ENCODE results near the gene MAK. TPM values are rescaled to one million over a fixed set of nuclear protein-coding genes. Genes with fewer than 3 reads are reported as not detected.

The MAK gene
- total and polyA plus RNA-seq, 2 experiments from 2014 or later: 0.35 to 1.6 TPM

- TF ChIP-seq, protein P1, sequence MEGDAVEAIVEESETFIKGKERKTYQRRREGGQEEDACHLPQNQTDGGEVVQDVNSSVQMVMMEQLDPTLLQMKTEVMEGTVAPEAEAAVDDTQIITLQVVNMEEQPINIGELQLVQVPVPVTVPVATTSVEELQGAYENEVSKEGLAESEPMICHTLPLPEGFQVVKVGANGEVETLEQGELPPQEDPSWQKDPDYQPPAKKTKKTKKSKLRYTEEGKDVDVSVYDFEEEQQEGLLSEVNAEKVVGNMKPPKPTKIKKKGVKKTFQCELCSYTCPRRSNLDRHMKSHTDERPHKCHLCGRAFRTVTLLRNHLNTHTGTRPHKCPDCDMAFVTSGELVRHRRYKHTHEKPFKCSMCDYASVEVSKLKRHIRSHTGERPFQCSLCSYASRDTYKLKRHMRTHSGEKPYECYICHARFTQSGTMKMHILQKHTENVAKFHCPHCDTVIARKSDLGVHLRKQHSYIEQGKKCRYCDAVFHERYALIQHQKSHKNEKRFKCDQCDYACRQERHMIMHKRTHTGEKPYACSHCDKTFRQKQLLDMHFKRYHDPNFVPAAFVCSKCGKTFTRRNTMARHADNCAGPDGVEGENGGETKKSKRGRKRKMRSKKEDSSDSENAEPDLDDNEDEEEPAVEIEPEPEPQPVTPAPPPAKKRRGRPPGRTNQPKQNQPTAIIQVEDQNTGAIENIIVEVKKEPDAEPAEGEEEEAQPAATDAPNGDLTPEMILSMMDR (conservative IDR thresholded peaks at IDR 0.05; ENCODE audit: low read depth in 2 of 2): no peak
- peak; percentile 62 for TF ChIP-seq EZH2 (IDR thresholded peaks at IDR 0.05; ENCODE audit: low read depth, unreplicated experiment)
- no peaks in the 10 kb centered on the region for H3K79me2 ChIP-seq (replicated peaks; ENCODE audit: insufficient read depth)
- no peak overlapping the region for H3K27ac ChIP-seq (ENCODE audit: low read depth)
- Mint-ChIP-seq H3K4me1 (peaks cover 7% of the 10 kb centered on the region), H3K36me3 (ENCODE audit: low read depth) (no peaks in the 10 kb centered on the region), H3K27ac (no peak overlapping the region), H3K9me3 (no peaks in the 10 kb centered on the region; the same call in 2 of the 3 replicates), H3K4me3 (peak overlapping the region; percentile 82), H3K27me3 (ENCODE audit: insufficient read depth, low read depth, poor library complexity) (peaks cover 77% of the 10 kb centered on the region)
- H3K9me2 ChIP-seq (ENCODE audit: insufficient read depth): no peaks in the 10 kb centered on the region
- no peaks in the 10 kb centered on the region for H3K36me3 ChIP-seq (ENCODE audit: insufficient read depth)
- 0 out of 2 replicates have a peak, but pooled peaks cover 6% of the 10 kb centered on the region for H3K4me1 ChIP-seq (ENCODE audit: insufficient read depth)
- H3K4me3 ChIP-seq: peak overlapping the region; percentile 68
- H2AFZ ChIP-seq: peak overlapping the region; percentile 97
- 0 out of 2 replicates have a peak, but pooled peaks cover 2% of the 10 kb centered on the region for H3F3A ChIP-seq (replicated peaks; ENCODE audit: low read depth)
- H3K27me3 ChIP-seq (ENCODE audit: insufficient read depth): peaks cover 75% of the 10 kb centered on the region
- ATAC-seq (peak; percentile 3; the same call in 2 of the 3 replicates), DNase-seq (ENCODE audit: low spot score) (peak; percentile 49)
- H4K20me1 ChIP-seq (replicated peaks; ENCODE audit: insufficient read depth): no peaks in the 10 kb centered on the region
- H3K4me2 ChIP-seq: peak overlapping the region; percentile 93
These were observed 45.2 kb upstream of the MAK start for GRCh38 chr6:10883312-10884244.

DNA sequence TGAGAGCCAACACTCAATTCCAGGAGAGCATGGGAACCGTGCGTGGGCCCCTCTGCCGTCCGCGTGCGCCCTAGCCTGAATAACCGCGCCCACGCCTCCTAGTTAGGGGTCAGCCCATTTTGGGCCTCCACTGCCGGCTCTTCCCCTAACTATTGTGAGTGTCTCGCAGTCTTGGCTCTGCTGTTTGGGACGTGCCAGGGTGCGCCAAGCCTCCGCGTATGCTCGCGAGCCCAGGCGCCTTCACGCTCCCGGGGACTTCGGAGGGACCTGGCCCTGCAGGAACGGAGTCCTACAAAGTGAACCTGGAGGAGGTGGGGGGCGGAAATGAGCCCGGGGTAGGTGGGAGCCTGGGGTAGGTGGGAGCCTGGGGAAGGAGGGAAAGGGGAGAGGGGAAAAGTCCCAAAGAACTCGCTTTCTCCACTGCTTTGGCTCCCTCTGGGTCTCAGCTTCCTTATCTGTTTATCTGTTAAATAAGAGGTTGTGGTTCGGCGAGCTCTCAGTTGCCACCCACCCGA lies 44.4 kb upstream of the MAK start:
- Histone ChIP-seq H3K4me3 (peak overlapping the region; percentile 68), H3K9me2 (ENCODE audit: insufficient read depth) (no peaks in the 10 kb centered on the region), H3K27ac (ENCODE audit: low read depth) (no peak overlapping the region), H4K20me1 (replicated peaks; ENCODE audit: insufficient read depth) (no peaks in the 10 kb centered on the region), H3K27me3 (ENCODE audit: insufficient read depth) (peaks cover 76% of the 10 kb centered on the region), H3K4me1 (ENCODE audit: insufficient read depth) (0 out of 2 replicates have a peak, but pooled peaks cover 6% of the 10 kb centered on the region), H3K36me3 (ENCODE audit: insufficient read depth) (no peaks in the 10 kb centered on the region), H3K4me2 (peak overlapping the region; percentile 93), H3F3A (replicated peaks; ENCODE audit: low read depth) (0 out of 2 replicates have a peak, but pooled peaks cover 2% of the 10 kb centered on the region), H3K79me2 (replicated peaks; ENCODE audit: insufficient read depth) (no peaks in the 10 kb centered on the region), H2AFZ (peak overlapping the region; percentile 93)
- H3K4me1 Mint-ChIP-seq: peaks cover 3% of the 10 kb centered on the region; the same call in 2 of the 3 replicates
- ATAC-seq (peak; percentile 41), DNase-seq (ENCODE audit: low spot score) (peak; percentile 76)
- H3K27ac Mint-ChIP-seq: no peak overlapping the region
- H3K4me3 Mint-ChIP-seq: peak overlapping the region; percentile 82
- H3K9me3 Mint-ChIP-seq: no peaks in the 10 kb centered on the region; the same call in 2 of the 3 replicates
- H3K36me3 Mint-ChIP-seq (ENCODE audit: low read depth): no peaks in the 10 kb centered on the region
- peaks cover 78% of the 10 kb centered on the region for H3K27me3 Mint-ChIP-seq (ENCODE audit: insufficient read depth, low read depth, poor library complexity)
- TF ChIP-seq CREB1 (CRISPR knock-in tag; IDR thresholded peaks at IDR 0.05; ENCODE audit: low read depth): no peak
- no peak for TF ChIP-seq EZH2phosphoT487 (IDR thresholded peaks at IDR 0.05; ENCODE audit: unreplicated experiment)
- TF ChIP-seq STAT1 (IDR thresholded peaks at IDR 0.05; ENCODE audit: unreplicated experiment): no peak
- no peak; the same call in 1 of the 2 replicates for TF ChIP-seq POLR2AphosphoS5 (IDR thresholded peaks at IDR 0.05; ENCODE audit: low read depth)
- no peak for TF ChIP-seq ETS1 (IDR thresholded peaks at IDR 0.05)
- TF ChIP-seq ZNF114 (CRISPR knock-in tag; IDR thresholded peaks at IDR 0.05): no peak
